Measurements from ENCODE around the gene SCD. TPM values are rescaled to one million over a fixed set of nuclear protein-coding genes. Genes with fewer than 3 reads are reported as not detected.
A peak's percentile ranks its signal among the peaks of the same experiment; 100 is the strongest.

Gene SCD
- total RNA-seq, 1 donor from 2014 or later: 428 TPM

DNA sequence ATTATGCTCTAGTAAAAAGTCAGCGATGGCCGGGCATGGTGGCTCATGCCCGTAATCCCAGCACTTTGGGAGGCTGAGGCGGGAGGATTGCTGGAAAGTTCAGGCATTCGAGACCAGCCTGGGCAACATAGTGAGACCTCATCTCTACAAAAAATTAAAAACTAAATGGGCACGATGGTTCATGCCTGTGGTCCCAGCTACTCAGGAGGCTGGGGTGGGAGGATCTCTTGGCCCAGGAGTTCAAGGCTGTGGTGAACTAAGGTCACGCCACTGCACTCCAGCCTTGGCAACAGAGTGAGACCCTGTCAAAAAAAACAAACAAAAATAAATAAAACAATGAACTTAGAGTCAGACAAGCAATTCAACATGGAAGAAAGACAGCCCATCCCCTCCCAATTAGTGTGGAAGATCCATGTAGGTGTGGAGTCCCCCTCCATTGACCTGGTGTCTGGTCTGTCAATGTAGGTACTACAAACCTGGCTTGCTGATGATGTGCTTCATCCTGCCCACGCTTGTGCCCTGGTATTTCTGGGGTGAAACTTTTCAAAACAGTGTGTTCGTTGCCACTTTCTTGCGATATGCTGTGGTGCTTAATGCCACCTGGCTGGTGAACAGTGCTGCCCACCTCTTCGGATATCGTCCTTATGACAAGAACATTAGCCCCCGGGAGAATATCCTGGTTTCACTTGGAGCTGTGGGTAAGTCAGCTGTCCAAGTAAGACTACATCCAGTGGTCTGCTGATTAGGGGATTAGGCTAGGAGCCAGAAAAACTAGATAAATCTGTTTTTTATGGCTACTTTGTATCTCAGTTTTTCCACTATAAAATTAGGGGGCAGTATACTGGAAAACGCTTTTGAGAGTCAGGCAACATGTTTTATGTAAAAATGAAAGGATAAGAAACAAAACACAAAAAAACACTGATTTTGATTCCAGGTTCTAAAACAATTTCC is 9.3 kb downstream of the SCD start:
- no peaks in the 10 kb centered on the region for H3K9me3 Mint-ChIP-seq (ENCODE audit: unreplicated experiment)
- DNase-seq (ENCODE audit: low read depth) (no peak), FAIRE-seq (no peak)
- peaks cover 80% of the 10 kb centered on the region for H3K36me3 ChIP-seq (ENCODE audit: insufficient read depth, low read length)
- no peak overlapping the region for H3K4me3 ChIP-seq (ENCODE audit: insufficient read depth, low read depth, low read length)
- no peak overlapping the region for H3K4me2 ChIP-seq (ENCODE audit: low read length)
- H3K27me3 Mint-ChIP-seq (ENCODE audit: low read depth, unreplicated experiment): no peaks in the 10 kb centered on the region
- H3K4me1 Mint-ChIP-seq (ENCODE audit: low read depth, unreplicated experiment): peaks cover 38% of the 10 kb centered on the region
- peaks cover 38% of the 10 kb centered on the region for H3K79me2 ChIP-seq (ENCODE audit: insufficient read depth, low read length)
- peaks cover 8% of the 10 kb centered on the region for H3K4me1 ChIP-seq (ENCODE audit: insufficient read depth, low read length)
- no peak overlapping the region for H3K9ac ChIP-seq (ENCODE audit: low read length)
- no peaks in the 10 kb centered on the region for H3K9me3 ChIP-seq (ENCODE audit: insufficient read depth, low read depth, low read length)
- peaks cover 57% of the 10 kb centered on the region for H3K36me3 Mint-ChIP-seq (ENCODE audit: low read depth, unreplicated experiment)
- no peak overlapping the region for H3K27ac ChIP-seq (ENCODE audit: low read depth, low read length)
- no peak overlapping the region for H2AFZ ChIP-seq (ENCODE audit: low read depth, low read length)
- H4K20me1 ChIP-seq (ENCODE audit: insufficient read depth, low read length): peaks cover 84% of the 10 kb centered on the region
- H3K4me3 Mint-ChIP-seq (ENCODE audit: unreplicated experiment): no peak overlapping the region
- peak overlapping the region; percentile 35 for H3K27ac Mint-ChIP-seq (ENCODE audit: unreplicated experiment)
- H3K27me3 ChIP-seq (ENCODE audit: insufficient read depth, low read length): no peaks in the 10 kb centered on the region
- TF ChIP-seq EZH2 (IDR thresholded peaks at IDR 0.05; ENCODE audit: insufficient read depth, low read length): no peak
- TF ChIP-seq, protein P1, sequence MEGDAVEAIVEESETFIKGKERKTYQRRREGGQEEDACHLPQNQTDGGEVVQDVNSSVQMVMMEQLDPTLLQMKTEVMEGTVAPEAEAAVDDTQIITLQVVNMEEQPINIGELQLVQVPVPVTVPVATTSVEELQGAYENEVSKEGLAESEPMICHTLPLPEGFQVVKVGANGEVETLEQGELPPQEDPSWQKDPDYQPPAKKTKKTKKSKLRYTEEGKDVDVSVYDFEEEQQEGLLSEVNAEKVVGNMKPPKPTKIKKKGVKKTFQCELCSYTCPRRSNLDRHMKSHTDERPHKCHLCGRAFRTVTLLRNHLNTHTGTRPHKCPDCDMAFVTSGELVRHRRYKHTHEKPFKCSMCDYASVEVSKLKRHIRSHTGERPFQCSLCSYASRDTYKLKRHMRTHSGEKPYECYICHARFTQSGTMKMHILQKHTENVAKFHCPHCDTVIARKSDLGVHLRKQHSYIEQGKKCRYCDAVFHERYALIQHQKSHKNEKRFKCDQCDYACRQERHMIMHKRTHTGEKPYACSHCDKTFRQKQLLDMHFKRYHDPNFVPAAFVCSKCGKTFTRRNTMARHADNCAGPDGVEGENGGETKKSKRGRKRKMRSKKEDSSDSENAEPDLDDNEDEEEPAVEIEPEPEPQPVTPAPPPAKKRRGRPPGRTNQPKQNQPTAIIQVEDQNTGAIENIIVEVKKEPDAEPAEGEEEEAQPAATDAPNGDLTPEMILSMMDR (IDR thresholded peaks at IDR 0.05; ENCODE audit: insufficient read depth, low read depth, low read length): no peak

DNA sequence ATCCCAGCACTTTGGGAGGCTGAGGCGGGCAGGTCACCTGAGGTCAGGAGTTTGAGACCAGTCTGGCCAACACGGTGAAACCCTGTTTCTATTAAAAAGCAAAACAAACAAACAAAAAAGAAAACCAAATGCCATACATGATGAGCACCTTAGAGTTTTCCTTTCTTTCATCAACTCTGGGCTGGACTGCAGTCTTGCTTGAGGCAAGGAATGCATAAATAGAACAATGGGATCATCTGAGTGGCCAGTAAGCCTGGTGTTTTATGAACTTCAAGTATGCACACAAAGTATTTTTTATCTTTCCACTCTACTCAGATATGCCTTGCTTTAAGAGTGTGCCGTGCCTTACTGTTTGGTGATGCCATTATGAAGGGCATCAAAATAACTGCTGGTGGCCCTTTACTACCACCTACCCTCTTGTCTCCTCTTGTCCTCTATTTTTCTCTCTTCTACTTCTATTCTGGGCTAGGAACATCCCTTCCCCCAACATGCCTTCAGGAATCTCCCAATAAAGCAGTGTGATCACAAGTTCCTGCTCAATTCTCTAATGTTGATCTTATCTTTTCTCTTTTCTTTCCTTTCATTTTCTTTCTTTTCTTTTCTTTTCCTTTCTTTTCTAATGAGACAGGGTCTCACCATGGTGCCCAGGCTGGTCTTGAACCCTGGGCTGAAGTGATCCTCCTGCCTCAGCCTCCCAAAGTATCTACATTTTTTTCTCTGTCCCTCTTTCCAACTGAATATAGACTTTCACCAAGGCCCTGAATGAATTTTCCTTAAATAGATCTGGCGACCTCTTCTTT is 10.2 kb downstream of the SCD start:
- Histone ChIP-seq H3K36me3 (ENCODE audit: insufficient read depth, low read length) (peaks cover 84% of the 10 kb centered on the region), H3K9me3 (ENCODE audit: insufficient read depth, low read depth, low read length) (no peaks in the 10 kb centered on the region), H3K4me3 (ENCODE audit: insufficient read depth, low read depth, low read length) (no peak overlapping the region), H4K20me1 (ENCODE audit: insufficient read depth, low read length) (peaks cover 76% of the 10 kb centered on the region), H3K79me2 (ENCODE audit: insufficient read depth, low read length) (peaks cover 29% of the 10 kb centered on the region), H3K27ac (ENCODE audit: low read depth, low read length) (no peak overlapping the region), H3K4me2 (ENCODE audit: low read length) (peak overlapping the region; percentile 5), H2AFZ (ENCODE audit: low read depth, low read length) (no peak overlapping the region), H3K27me3 (ENCODE audit: insufficient read depth, low read length) (no peaks in the 10 kb centered on the region), H3K4me1 (ENCODE audit: insufficient read depth, low read length) (peaks cover 12% of the 10 kb centered on the region), H3K9ac (ENCODE audit: low read length) (no peak overlapping the region)
- TF ChIP-seq, protein P1 (IDR thresholded peaks at IDR 0.05; ENCODE audit: insufficient read depth, low read depth, low read length): no peak
- no peak for TF ChIP-seq EZH2 (IDR thresholded peaks at IDR 0.05; ENCODE audit: insufficient read depth, low read length)
- no peaks in the 10 kb centered on the region for H3K27me3 Mint-ChIP-seq (ENCODE audit: low read depth, unreplicated experiment)
- H3K4me1 Mint-ChIP-seq (ENCODE audit: low read depth, unreplicated experiment): peaks cover 43% of the 10 kb centered on the region
- DNase-seq (ENCODE audit: low read depth) (no peak), FAIRE-seq (no peak)
- H3K36me3 Mint-ChIP-seq (ENCODE audit: low read depth, unreplicated experiment): peaks cover 53% of the 10 kb centered on the region
- no peak overlapping the region for H3K4me3 Mint-ChIP-seq (ENCODE audit: unreplicated experiment)
- peak overlapping the region; percentile 6 for H3K27ac Mint-ChIP-seq (ENCODE audit: unreplicated experiment)
- no peaks in the 10 kb centered on the region for H3K9me3 Mint-ChIP-seq (ENCODE audit: unreplicated experiment)
